Panc1 (cell line): ENCODE results near the gene AP5B1. TPM values are rescaled to one million over a fixed set of nuclear protein-coding genes. Genes with fewer than 3 reads are reported as not detected.

ENCODE experiments used
- ATAC-seq: fragments of 200-7000 bp; cut with Tn5 transposase; 2 replicates; pipeline ENCODE4 v1.9.1; 2020; ENCODE audit warnings: mild to moderate bottlenecking, moderate library complexity
- BruUV-seq: library from RNA; stranded (reverse); fragments of 400-500 nt; replicated peaks from 2 replicates; lab custom pipeline; 2021; lab: Mats Ljungman, UMichigan
- CTCF ChIA-PET: fragments of 300-600 bp; sonication (Branson Sonifier 250); formaldehyde crosslinking; loops from one replicate; lab custom pipeline; 2022; ENCODE audit warnings: antibody characterized with exemption; lab: Charles Lee
- POLR2A ChIA-PET: fragments of 300-600 bp; sonication (Branson Sonifier 250); formaldehyde crosslinking; loops from one replicate; lab custom pipeline; 2022; ENCODE audit warnings: antibody characterized with exemption; lab: Charles Lee
- DNase-seq: peaks from one replicate; pipeline ENCODE4 v3.0.0-alpha.2; 2010; ENCODE audit warnings: low read depth, low spot score
- H3K27ac ChIP-seq: 2 replicates; pipeline ENCODE4 v1.5.1; 2011; ENCODE audit warnings: mild to moderate bottlenecking, low read length, inconsistent platforms
- H3K27me3 ChIP-seq: fragments of 200-500 bp; sonication (Bioruptor generic); 2 replicates; pipeline ENCODE4 v1.6.0; 2014; ENCODE audit warnings: low read length, inconsistent platforms; ENCODE audit not compliant: control insufficient read depth, insufficient read depth
- H3K36me3 ChIP-seq: fragments of 200-500 bp; sonication (Bioruptor generic); 2 replicates; pipeline ENCODE4 v1.5.1; 2014; ENCODE audit warnings: inconsistent platforms, mild to moderate bottlenecking, low read length, moderate library complexity; ENCODE audit not compliant: control insufficient read depth, insufficient read depth
- H3K4me1 ChIP-seq: 2 replicates; pipeline ENCODE4 v1.5.1; 2011; ENCODE audit warnings: inconsistent platforms, mild to moderate bottlenecking, low read length, moderate library complexity; ENCODE audit not compliant: control insufficient read depth, insufficient read depth
- H3K4me3 ChIP-seq, 2 experiments: 2 replicates each; pipeline ENCODE4 v1.5.1; 2011 to 2012; ENCODE audit warnings: low read depth in 2 of 2, low read length in 2 of 2, mild to moderate bottlenecking in 2 of 2, inconsistent platforms in 1 of 2, moderate library complexity in 1 of 2
- H3K9me3 ChIP-seq: fragments of 200-500 bp; sonication (Bioruptor generic); 2 replicates; pipeline ENCODE4 v1.5.1; 2014; ENCODE audit warnings: low read depth, mild to moderate bottlenecking, inconsistent platforms, low read length, moderate library complexity; ENCODE audit not compliant: control insufficient read depth, insufficient read depth
- POLR2AphosphoS5 ChIP-seq: IDR thresholded peaks from 2 replicates; pipeline ENCODE4 v1.6.1; 2012; ENCODE audit warnings: mild to moderate bottlenecking, low read depth, low read length, moderate library complexity
- SIN3A ChIP-seq: IDR thresholded peaks from 2 replicates; pipeline ENCODE4 v1.6.1; 2012; ENCODE audit warnings: low read depth, mild to moderate bottlenecking, low read length, moderate library complexity, borderline replicate concordance; ENCODE audit not compliant: insufficient read depth
- TCF7L2 ChIP-seq: IDR thresholded peaks from 2 replicates; pipeline ENCODE4 v1.6.1; 2011; ENCODE audit warnings: mild to moderate bottlenecking, low read depth, low read length, inconsistent platforms
- in situ Hi-C: cut with HindIII; loops from 2 replicates; pipeline ENCODE4 v1.10.0; 2016; ENCODE audit warnings: low sequenced_read_pairs, low pct_unique_long_range_greater_than_20kb
- intact Hi-C: fragments of 100-400 bp; cut with micrococcal nuclease; formaldehyde crosslinking; loops from one replicate; pipeline ENCODE4 v1.10.0; 2022; ENCODE audit not compliant: unreplicated experiment
- total RNA-seq: library from RNA; stranded (reverse); gene quantifications from one replicate; pipeline ENCODE4 v1.2.1, GENCODE V29; 2021; ENCODE audit not compliant: unreplicated experiment
- TF ChIP-seq, protein P1 (sequence below), 2 experiments: IDR thresholded peaks; 2 replicates each; pipeline ENCODE4 v1.6.1; 2011 to 2012; ENCODE audit warnings: low read depth in 2 of 2, control low read depth in 1 of 2, low read length in 1 of 2, mild to moderate bottlenecking in 1 of 2, moderate library complexity in 1 of 2; ENCODE audit not compliant: insufficient read depth in 1 of 2
- TF ChIP-seq, protein P2 (sequence below): fragments of 450-650 bp; IDR thresholded peaks from 2 replicates; pipeline ENCODE4 v1.5.1; 2017; ENCODE audit warnings: mild to moderate bottlenecking

Gene AP5B1
- total RNA-seq, 1 experiment from 2014 or later = 35.0 TPM

DNA sequence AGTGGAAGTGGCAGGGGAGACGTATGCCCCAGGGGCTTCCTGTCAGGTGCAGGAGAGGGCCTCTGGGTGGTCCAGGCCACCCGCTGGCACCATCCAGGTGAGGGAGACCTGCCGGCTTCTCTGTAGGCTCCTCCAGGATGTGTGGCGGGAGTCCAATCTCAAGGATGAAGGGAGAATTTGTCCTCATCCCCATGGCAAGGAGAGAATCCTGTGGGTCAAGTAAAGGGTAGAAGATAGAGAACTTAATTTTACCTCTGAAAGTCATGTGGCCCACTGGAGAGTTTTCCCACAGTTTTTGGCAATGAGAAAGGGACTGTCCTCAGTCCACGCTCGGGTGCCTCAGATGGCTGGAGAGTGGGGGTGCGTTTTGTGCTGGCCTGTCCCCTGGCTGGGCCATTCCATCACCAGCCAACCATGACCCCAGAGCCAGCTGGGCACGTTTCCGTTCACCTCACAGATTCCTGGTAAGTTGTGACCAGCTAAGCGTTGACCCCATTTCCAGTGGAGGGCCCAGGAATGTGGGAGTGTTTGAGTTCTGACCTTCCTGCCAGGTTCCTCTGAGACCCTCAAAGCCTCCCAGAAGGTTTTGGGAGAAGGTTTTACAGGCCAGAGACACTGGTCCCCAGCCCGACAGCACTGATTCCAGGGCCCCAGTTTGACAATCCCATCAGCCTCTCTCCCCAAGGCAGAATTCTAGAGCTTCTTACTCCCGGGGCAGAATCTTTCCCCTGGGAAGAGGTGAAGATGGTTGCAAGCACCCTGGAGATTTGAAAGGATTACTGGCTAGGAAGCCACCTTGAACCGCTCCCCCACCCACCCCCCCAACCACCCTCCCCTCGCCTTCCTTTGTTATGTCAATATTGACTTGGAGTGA, 8.7 kb upstream of the AP5B1 start:
- ChIA-PET POLR2A (interaction anchor here (0.5 kb wide), 1 partner anchor 23 kb away, joined by 15 read pairs; no protein-coding TSS in a partner anchor), CTCF (interaction anchor here (0.6 to 1.5 kb wide), 6 partner anchors 9 to 95 kb away, joined by 3 to 10 read pairs (median 7); no protein-coding TSS in a partner anchor)
- Histone ChIP-seq H3K4me3 (no peak overlapping the region), H3K27me3 (peaks cover 6% of the 10 kb centered on the region; the same call in 1 of the 2 replicates), H3K36me3 (no peaks in the 10 kb centered on the region), H3K4me1 (peaks cover 11% of the 10 kb centered on the region; the same call in 1 of the 2 replicates), H3K9me3 (no peaks in the 10 kb centered on the region), H3K27ac (no peak overlapping the region)
- intact Hi-C loops (no loop called here), in situ Hi-C loops (no loop called here)
- ATAC-seq (no peak), DNase-seq (no peak)
- BruUV-seq = no TSS peak
- TF ChIP-seq, protein P1, sequence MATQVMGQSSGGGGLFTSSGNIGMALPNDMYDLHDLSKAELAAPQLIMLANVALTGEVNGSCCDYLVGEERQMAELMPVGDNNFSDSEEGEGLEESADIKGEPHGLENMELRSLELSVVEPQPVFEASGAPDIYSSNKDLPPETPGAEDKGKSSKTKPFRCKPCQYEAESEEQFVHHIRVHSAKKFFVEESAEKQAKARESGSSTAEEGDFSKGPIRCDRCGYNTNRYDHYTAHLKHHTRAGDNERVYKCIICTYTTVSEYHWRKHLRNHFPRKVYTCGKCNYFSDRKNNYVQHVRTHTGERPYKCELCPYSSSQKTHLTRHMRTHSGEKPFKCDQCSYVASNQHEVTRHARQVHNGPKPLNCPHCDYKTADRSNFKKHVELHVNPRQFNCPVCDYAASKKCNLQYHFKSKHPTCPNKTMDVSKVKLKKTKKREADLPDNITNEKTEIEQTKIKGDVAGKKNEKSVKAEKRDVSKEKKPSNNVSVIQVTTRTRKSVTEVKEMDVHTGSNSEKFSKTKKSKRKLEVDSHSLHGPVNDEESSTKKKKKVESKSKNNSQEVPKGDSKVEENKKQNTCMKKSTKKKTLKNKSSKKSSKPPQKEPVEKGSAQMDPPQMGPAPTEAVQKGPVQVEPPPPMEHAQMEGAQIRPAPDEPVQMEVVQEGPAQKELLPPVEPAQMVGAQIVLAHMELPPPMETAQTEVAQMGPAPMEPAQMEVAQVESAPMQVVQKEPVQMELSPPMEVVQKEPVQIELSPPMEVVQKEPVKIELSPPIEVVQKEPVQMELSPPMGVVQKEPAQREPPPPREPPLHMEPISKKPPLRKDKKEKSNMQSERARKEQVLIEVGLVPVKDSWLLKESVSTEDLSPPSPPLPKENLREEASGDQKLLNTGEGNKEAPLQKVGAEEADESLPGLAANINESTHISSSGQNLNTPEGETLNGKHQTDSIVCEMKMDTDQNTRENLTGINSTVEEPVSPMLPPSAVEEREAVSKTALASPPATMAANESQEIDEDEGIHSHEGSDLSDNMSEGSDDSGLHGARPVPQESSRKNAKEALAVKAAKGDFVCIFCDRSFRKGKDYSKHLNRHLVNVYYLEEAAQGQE (IDR thresholded peaks at IDR 0.05; ENCODE audit: insufficient read depth in 1 of 2, low read depth in 2 of 2, low read length in 1 of 2) = no peak
- TF ChIP-seq, protein P2, sequence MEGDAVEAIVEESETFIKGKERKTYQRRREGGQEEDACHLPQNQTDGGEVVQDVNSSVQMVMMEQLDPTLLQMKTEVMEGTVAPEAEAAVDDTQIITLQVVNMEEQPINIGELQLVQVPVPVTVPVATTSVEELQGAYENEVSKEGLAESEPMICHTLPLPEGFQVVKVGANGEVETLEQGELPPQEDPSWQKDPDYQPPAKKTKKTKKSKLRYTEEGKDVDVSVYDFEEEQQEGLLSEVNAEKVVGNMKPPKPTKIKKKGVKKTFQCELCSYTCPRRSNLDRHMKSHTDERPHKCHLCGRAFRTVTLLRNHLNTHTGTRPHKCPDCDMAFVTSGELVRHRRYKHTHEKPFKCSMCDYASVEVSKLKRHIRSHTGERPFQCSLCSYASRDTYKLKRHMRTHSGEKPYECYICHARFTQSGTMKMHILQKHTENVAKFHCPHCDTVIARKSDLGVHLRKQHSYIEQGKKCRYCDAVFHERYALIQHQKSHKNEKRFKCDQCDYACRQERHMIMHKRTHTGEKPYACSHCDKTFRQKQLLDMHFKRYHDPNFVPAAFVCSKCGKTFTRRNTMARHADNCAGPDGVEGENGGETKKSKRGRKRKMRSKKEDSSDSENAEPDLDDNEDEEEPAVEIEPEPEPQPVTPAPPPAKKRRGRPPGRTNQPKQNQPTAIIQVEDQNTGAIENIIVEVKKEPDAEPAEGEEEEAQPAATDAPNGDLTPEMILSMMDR = no peak
- TF ChIP-seq POLR2AphosphoS5 = no peak
- TF ChIP-seq SIN3A = no peak
- no peak for TF ChIP-seq TCF7L2

DNA sequence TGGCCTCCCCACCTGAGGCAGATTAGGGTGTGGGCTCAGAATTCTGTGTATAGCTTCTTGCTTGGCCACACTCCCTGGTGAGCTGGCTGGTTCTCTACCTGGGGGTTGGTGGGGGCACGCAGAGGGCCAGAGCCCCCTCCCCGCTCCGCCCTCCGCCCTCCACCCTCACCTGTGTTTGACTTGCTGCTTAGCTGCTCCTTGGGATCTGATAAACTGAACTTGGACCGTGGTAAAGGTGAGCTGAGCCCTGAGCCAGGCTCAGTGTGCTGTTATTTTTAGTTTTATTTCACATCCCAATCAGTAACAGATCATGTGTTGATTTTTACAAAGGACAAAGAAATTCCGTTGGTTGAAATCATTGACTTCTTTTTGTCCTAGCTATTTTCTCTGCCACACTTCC, 8.0 kb upstream of the AP5B1 start:
- no TSS peak for BruUV-seq
- Histone ChIP-seq H3K9me3 (no peaks in the 10 kb centered on the region), H3K4me1 (peaks cover 11% of the 10 kb centered on the region; the same call in 1 of the 2 replicates), H3K36me3 (no peaks in the 10 kb centered on the region), H3K4me3 (no peak overlapping the region), H3K27me3 (peaks cover 6% of the 10 kb centered on the region; the same call in 1 of the 2 replicates), H3K27ac (no peak overlapping the region)
- ChIA-PET POLR2A (interaction anchor here (0.6 kb wide), 1 partner anchor 11 kb away, joined by 4 read pairs; no protein-coding TSS in a partner anchor), CTCF (interaction anchor here (1.1 kb wide), 1 partner anchor 9 kb away, joined by 10 read pairs; no protein-coding TSS in a partner anchor)
- intact Hi-C loops (no loop called here), in situ Hi-C loops (no loop called here)
- no peak for ATAC-seq
- no peak for DNase-seq
- TF ChIP-seq POLR2AphosphoS5 (no peak), SIN3A (no peak), TCF7L2 (no peak)
- TF ChIP-seq, protein P2 = no peak
- TF ChIP-seq, protein P1 (IDR thresholded peaks at IDR 0.05; ENCODE audit: insufficient read depth in 1 of 2, low read depth in 2 of 2, low read length in 1 of 2) = no peak
